ENCODE measurements around the gene RIOX2.

- TF ChIP-seq CTCF (IDR thresholded peaks at IDR 0.05), result no peak
- no peak for TF ChIP-seq POLR2A (IDR thresholded peaks at IDR 0.05)
These were observed 27.8 kb upstream of the RIOX2 start for GRCh38 chr3:97999994-98000393.
